Smooth muscle cell (in vitro differentiated cells): Measurements from ENCODE around the gene ISLR2. TPM values are rescaled to one million over a fixed set of nuclear protein-coding genes. Genes with fewer than 3 reads are reported as not detected.

Source experiments
- DNase-seq: peaks from one replicate; lab custom pipeline; 2025; ENCODE audit not compliant: unreplicated experiment; lab: John Stamatoyannopoulos, UW
- H2AFZ ChIP-seq: fragments of 200-600 bp; sonication (generic); 2 replicates; pipeline ENCODE4 v1.6.0; 2016; ENCODE audit warnings: antibody characterized with exemption, low read depth, mild to moderate bottlenecking
- H3F3A ChIP-seq: fragments of 200-600 bp; sonication (generic); 2 replicates; pipeline ENCODE4 v1.6.0; 2017; ENCODE audit warnings: antibody characterized with exemption, low read depth
- H3K27ac ChIP-seq: fragments of 200-600 bp; sonication (generic); 2 replicates; pipeline ENCODE4 v1.5.1; 2016; ENCODE audit warnings: low read depth, mild to moderate bottlenecking
- H3K27me3 ChIP-seq: fragments of 200-600 bp; sonication (generic); 2 replicates; pipeline ENCODE4 v1.6.1; 2016; ENCODE audit warnings: low read depth, mild to moderate bottlenecking
- H3K36me3 ChIP-seq: fragments of 200-600 bp; sonication (generic); 2 replicates; pipeline ENCODE4 v1.5.1; 2016; ENCODE audit warnings: low read depth
- H3K4me1 ChIP-seq: fragments of 200-600 bp; sonication (generic); 2 replicates; pipeline ENCODE4 v1.5.1; 2016; ENCODE audit warnings: low read depth
- H3K4me2 ChIP-seq: fragments of 200-600 bp; sonication (generic); 2 replicates; pipeline ENCODE4 v1.6.0; 2016; ENCODE audit warnings: mild to moderate bottlenecking
- H3K4me3 ChIP-seq: fragments of 200-600 bp; sonication (generic); 2 replicates; pipeline ENCODE4 v1.5.1; 2016; ENCODE audit warnings: mild to moderate bottlenecking
- H3K79me2 ChIP-seq: fragments of 200-600 bp; sonication (generic); 2 replicates; pipeline ENCODE4 v1.6.0; 2016; ENCODE audit warnings: low read depth, mild to moderate bottlenecking
- H3K9ac ChIP-seq: fragments of 200-600 bp; sonication (generic); 2 replicates; pipeline ENCODE4 v1.6.0; 2016; ENCODE audit warnings: low read depth
- H3K9me3 ChIP-seq: fragments of 200-600 bp; sonication (generic); replicated peaks from 2 replicates; pipeline ENCODE4 v1.5.1; 2016; ENCODE audit warnings: low read depth
- H4K20me1 ChIP-seq: fragments of 200-600 bp; sonication (generic); 2 replicates; pipeline ENCODE4 v1.6.0; 2016; ENCODE audit warnings: low read depth
- CTCF ChIP-seq: fragments of 200-600 bp; sonication (generic); IDR thresholded peaks from 2 replicates; pipeline ENCODE4 v1.5.1; 2017; ENCODE audit warnings: borderline replicate concordance, mild to moderate bottlenecking, antibody characterized with exemption; ENCODE audit not compliant: insufficient read depth, poor library complexity, severe bottlenecking
- WGBS: methylation state at CpG from one replicate; pipeline ENCODE4 v1.1.7; 2016; ENCODE audit warnings: low lambda C conversion rate; 5-methylcytosine and 5-hydroxymethylcytosine counted together
- polyA plus RNA-seq: library from polyadenylated mRNA; unstranded; fragments of >200 nt; fragmentation: Nextera tagmentation; extraction: Ambion mirVana; gene quantifications from 2 replicates; pipeline ENCODE4 v1.2.1, GENCODE V29; 2016
- total RNA-seq: library from RNA; depleted of rRNA; stranded (reverse); fragments of >200 nt; gene quantifications from 2 replicates; pipeline ENCODE4 v1.2.3, GENCODE V29; 2014

Gene ISLR2
- total and polyA plus RNA-seq, 2 experiments from 2014 or later = 3.0 to 3.8 TPM

- no peak for TF ChIP-seq CTCF
- peaks cover 9% of the 10 kb centered on the region for H3K27me3 ChIP-seq
Measured at GRCh38 chr15:74123658-74124057, 6.7 kb upstream of the ISLR2 start.

GRCh38 chr15:74124196-74124595, 6.2 kb upstream of the ISLR2 start:
- no peak for DNase-seq
- H3K9me3 ChIP-seq = no peaks in the 10 kb centered on the region
- 93% methylated on average over 3 of the region's 3 CpGs for WGBS
- H3K36me3 ChIP-seq = no peaks in the 10 kb centered on the region
- H3K79me2 ChIP-seq = no peaks in the 10 kb centered on the region
- TF ChIP-seq CTCF = no peak
- no peak overlapping the region for H3K4me3 ChIP-seq
- H4K20me1 ChIP-seq = no peaks in the 10 kb centered on the region
- peaks cover 27% of the 10 kb centered on the region for H3K4me1 ChIP-seq
- no peaks in the 10 kb centered on the region for H3F3A ChIP-seq
- H3K4me2 ChIP-seq = no peak overlapping the region
- H2AFZ ChIP-seq = no peak overlapping the region
- no peak overlapping the region for H3K9ac ChIP-seq
- H3K27ac ChIP-seq = peak overlapping the region; percentile 38
- H3K27me3 ChIP-seq = peaks cover 13% of the 10 kb centered on the region

More at GRCh38 chr15:74123658-74124057, 6.7 kb upstream of the ISLR2 start:
- Histone ChIP-seq H3K79me2 (no peaks in the 10 kb centered on the region), H3K4me2 (no peak overlapping the region), H4K20me1 (no peaks in the 10 kb centered on the region), H3K4me3 (no peak overlapping the region), H3K36me3 (no peaks in the 10 kb centered on the region), H3K9ac (no peak overlapping the region), H3K4me1 (peaks cover 21% of the 10 kb centered on the region), H3K27ac (peak overlapping the region; percentile 38), H3F3A (no peaks in the 10 kb centered on the region), H3K9me3 (no peaks in the 10 kb centered on the region), H2AFZ (no peak overlapping the region)
- WGBS = 80% methylated on average over 4 of the region's 4 CpGs
- DNase-seq = no peak

- peak overlapping the region; percentile 64 for H3K4me2 ChIP-seq
- no peaks in the 10 kb centered on the region for H4K20me1 ChIP-seq
- H3K36me3 ChIP-seq = no peaks in the 10 kb centered on the region
- H3K4me1 ChIP-seq = peaks cover 32% of the 10 kb centered on the region
- WGBS = 39% methylated on average over 7 of the region's 7 CpGs
- H3K4me3 ChIP-seq = no peak overlapping the region
- TF ChIP-seq CTCF = no peak
- peaks cover 19% of the 10 kb centered on the region for H3K27me3 ChIP-seq
- H3K79me2 ChIP-seq = no peaks in the 10 kb centered on the region
- peak overlapping the region; percentile 38 for H3K27ac ChIP-seq
- H3K9ac ChIP-seq = no peak overlapping the region
- no peak for DNase-seq
- H3K9me3 ChIP-seq = no peaks in the 10 kb centered on the region
- H2AFZ ChIP-seq = no peak overlapping the region
- H3F3A ChIP-seq = no peaks in the 10 kb centered on the region
Measured at GRCh38 chr15:74124759-74125158, 5.6 kb upstream of the ISLR2 start.

- WGBS = 13% methylated on average over 42 of the region's 44 CpGs
- peak; percentile 83 for DNase-seq
- no peak overlapping the region for H3K9ac ChIP-seq
- H3K4me1 ChIP-seq = peaks cover 42% of the 10 kb centered on the region
- H3K36me3 ChIP-seq = no peaks in the 10 kb centered on the region
- peak overlapping the region; percentile 90 for H2AFZ ChIP-seq
- no peaks in the 10 kb centered on the region for H3K79me2 ChIP-seq
- peak; percentile 99 for TF ChIP-seq CTCF
- H3K27me3 ChIP-seq = peaks cover 44% of the 10 kb centered on the region
- peak overlapping the region; percentile 95 for H3K4me2 ChIP-seq
- no peaks in the 10 kb centered on the region for H3K9me3 ChIP-seq
- H3F3A ChIP-seq = no peaks in the 10 kb centered on the region
- peak overlapping the region; percentile 61 for H3K4me3 ChIP-seq
- no peaks in the 10 kb centered on the region for H4K20me1 ChIP-seq
- peak overlapping the region; percentile 43 for H3K27ac ChIP-seq
Measured at GRCh38 chr15:74127255-74127953, 3.0 kb upstream of the ISLR2 start.
